ENCODE measurements around the gene CACNA1G.
A peak's percentile ranks its signal among the peaks of the same experiment; 100 is the strongest.

GRCh38 chr17:50626037-50626574 is 65.6 kb downstream of the CACNA1G start:
- TF ChIP-seq CTCF (IDR thresholded peaks at IDR 0.05; ENCODE audit: borderline replicate concordance, extremely low read depth, low read length, poor library complexity, severe bottlenecking) (peak; percentile 81), EZH2 (IDR thresholded peaks at IDR 0.05; ENCODE audit: borderline replicate concordance, low read depth, low read length, severe bottlenecking) (no peak)
